DND-41 (cell line): ENCODE results near the gene U2SURP.
A peak's percentile ranks its signal among the peaks of the same experiment; 100 is the strongest.

ENCODE experiments used
- ATAC-seq: fragments of 200-7000 bp; cut with Tn5 transposase; 3 replicates; pipeline ENCODE4 v1.9.1; 2021; ENCODE audit warnings: low read depth; ENCODE audit not compliant: insufficient read depth
- DNase-seq: peaks from one replicate; pipeline ENCODE4 v3.0.0-alpha.2; 2020
- H2AFZ ChIP-seq: 2 replicates; pipeline ENCODE4 v1.6.0; 2012; ENCODE audit warnings: low read depth, low read length
- H3K27ac ChIP-seq: 2 replicates; pipeline ENCODE4 v1.5.1; 2012; ENCODE audit warnings: low read length, inconsistent platforms
- H3K27me3 ChIP-seq: fragments of 200-600 bp; sonication (generic); 2 replicates; pipeline ENCODE4 v1.6.0; 2012; ENCODE audit warnings: low read length, mild to moderate bottlenecking, inconsistent platforms; ENCODE audit not compliant: insufficient read depth, poor library complexity
- H3K36me3 ChIP-seq: 2 replicates; pipeline ENCODE4 v1.5.1; 2012; ENCODE audit warnings: low read length, inconsistent platforms; ENCODE audit not compliant: insufficient read depth
- H3K4me1 ChIP-seq: 2 replicates; pipeline ENCODE4 v1.5.1; 2012; ENCODE audit warnings: mild to moderate bottlenecking, low read length; ENCODE audit not compliant: insufficient read depth
- H3K4me2 ChIP-seq: 2 replicates; pipeline ENCODE4 v1.6.0; 2012; ENCODE audit warnings: mild to moderate bottlenecking, moderate library complexity, low read length, inconsistent platforms; ENCODE audit not compliant: insufficient read depth
- H3K4me3 ChIP-seq, 2 experiments: fragments of 200-600 bp in 1 of 2; shearing (Covaris generic) in 1 of 2; 2 replicates each; pipeline ENCODE4 v1.5.1; 2012 to 2016; ENCODE audit warnings: inconsistent platforms in 2 of 2, low read length in 2 of 2, mild to moderate bottlenecking in 2 of 2, low read depth in 1 of 2, moderate library complexity in 1 of 2
- H3K79me2 ChIP-seq: 2 replicates; pipeline ENCODE4 v1.6.0; 2012; ENCODE audit warnings: low read length, inconsistent platforms; ENCODE audit not compliant: insufficient read depth
- H3K9ac ChIP-seq: 2 replicates; pipeline ENCODE4 v1.6.0; 2012; ENCODE audit warnings: low read depth, mild to moderate bottlenecking, inconsistent platforms, low read length, moderate library complexity
- H3K9me3 ChIP-seq: 2 replicates; pipeline ENCODE4 v1.5.1; 2012; ENCODE audit warnings: low read length, moderate library complexity, mild to moderate bottlenecking, inconsistent platforms; ENCODE audit not compliant: insufficient read depth, severe bottlenecking
- H4K20me1 ChIP-seq: 2 replicates; pipeline ENCODE4 v1.6.0; 2012; ENCODE audit warnings: low read length; ENCODE audit not compliant: insufficient read depth
- CTCF ChIP-seq: IDR thresholded peaks from 2 replicates; pipeline ENCODE4 v1.5.1; 2012; ENCODE audit warnings: borderline replicate concordance, low read length, moderate library complexity, mild to moderate bottlenecking; ENCODE audit not compliant: poor library complexity, severe bottlenecking; ENCODE audit errors: extremely low read depth
- EZH2 ChIP-seq: IDR thresholded peaks from 3 replicates; pipeline ENCODE4 v1.6.1; 2012; ENCODE audit warnings: borderline replicate concordance, low read depth, mild to moderate bottlenecking, moderate library complexity, low read length, inconsistent platforms; ENCODE audit not compliant: severe bottlenecking

Gene U2SURP

DNA sequence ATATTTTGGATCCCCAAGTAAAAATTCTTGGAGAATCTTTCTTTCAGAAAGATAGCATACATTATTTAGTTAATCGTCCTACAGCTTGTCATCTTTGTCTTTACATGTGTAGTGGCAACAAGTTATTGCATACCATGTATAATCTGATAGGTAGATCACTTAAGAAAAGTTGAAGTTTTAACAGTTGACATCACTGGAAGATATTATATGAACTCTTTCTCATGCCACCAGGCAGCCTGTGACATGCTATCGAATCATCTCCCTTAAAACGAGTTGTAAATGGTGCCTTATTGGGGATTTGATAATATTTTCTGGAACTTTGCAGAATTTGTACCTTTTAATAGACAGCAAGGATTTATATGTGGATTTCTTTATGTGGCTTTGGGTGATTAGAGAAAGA lies 8.7 kb downstream of the U2SURP start:
- H3K9ac ChIP-seq, result no peak overlapping the region
- no peak overlapping the region for H3K4me3 ChIP-seq
- H3K27ac ChIP-seq, result no peak overlapping the region
- H4K20me1 ChIP-seq, result peaks cover 77% of the 10 kb centered on the region
- H3K4me1 ChIP-seq, result peaks cover 7% of the 10 kb centered on the region; the same call in 1 of the 2 replicates
- H3K27me3 ChIP-seq, result no peaks in the 10 kb centered on the region
- H3K4me2 ChIP-seq, result no peak overlapping the region
- H3K79me2 ChIP-seq, result peaks cover 100% of the 10 kb centered on the region
- peaks cover 33% of the 10 kb centered on the region for H3K36me3 ChIP-seq
- TF ChIP-seq EZH2, result no peak
- TF ChIP-seq CTCF, result no peak
- ATAC-seq (no peak), DNase-seq (no peak)
- no peak overlapping the region for H2AFZ ChIP-seq
- H3K9me3 ChIP-seq, result no peaks in the 10 kb centered on the region

GRCh38 chr3:143011705-143012104 lies 10.3 kb downstream of the U2SURP start:
- Histone ChIP-seq H3K9ac (no peak overlapping the region), H3K27ac (no peak overlapping the region), H3K27me3 (no peaks in the 10 kb centered on the region), H4K20me1 (peaks cover 64% of the 10 kb centered on the region), H3K4me3 (no peak overlapping the region), H3K4me2 (no peak overlapping the region), H3K36me3 (peaks cover 49% of the 10 kb centered on the region), H3K9me3 (no peaks in the 10 kb centered on the region), H3K79me2 (peaks cover 97% of the 10 kb centered on the region), H3K4me1 (no peaks in the 10 kb centered on the region; the same call in 1 of the 2 replicates), H2AFZ (no peak overlapping the region)
- ATAC-seq (no peak), DNase-seq (no peak)
- TF ChIP-seq EZH2 (no peak), CTCF (no peak)

DNA sequence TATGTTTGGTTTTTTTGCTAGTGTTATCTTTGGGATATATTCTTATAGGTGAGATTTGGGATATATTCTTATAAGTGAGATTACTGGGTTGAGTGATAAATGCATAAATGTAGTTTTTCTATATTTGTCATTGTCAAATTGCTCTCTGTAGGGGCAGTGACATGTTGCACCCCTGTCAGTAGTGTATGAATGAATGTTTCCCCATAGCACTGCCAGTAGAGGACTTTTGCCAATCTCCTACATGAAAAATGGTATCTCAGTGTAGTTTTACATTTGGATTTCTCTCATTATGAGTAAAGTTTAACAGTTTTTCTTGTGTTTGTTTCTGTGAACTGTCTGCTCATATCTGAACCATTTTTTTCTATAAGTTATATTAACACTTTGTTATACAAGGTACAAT lies 13.6 kb downstream of the U2SURP start:
- Histone ChIP-seq H3K79me2 (peaks cover 82% of the 10 kb centered on the region), H2AFZ (no peak overlapping the region), H3K27ac (no peak overlapping the region), H3K27me3 (no peaks in the 10 kb centered on the region), H3K4me3 (no peak overlapping the region), H3K4me1 (no peaks in the 10 kb centered on the region; the same call in 1 of the 2 replicates), H3K36me3 (peaks cover 81% of the 10 kb centered on the region), H3K9ac (no peak overlapping the region), H3K4me2 (no peak overlapping the region), H4K20me1 (peaks cover 38% of the 10 kb centered on the region), H3K9me3 (no peaks in the 10 kb centered on the region)
- ATAC-seq (no peak), DNase-seq (no peak)
- TF ChIP-seq CTCF (no peak), EZH2 (no peak)

DNA sequence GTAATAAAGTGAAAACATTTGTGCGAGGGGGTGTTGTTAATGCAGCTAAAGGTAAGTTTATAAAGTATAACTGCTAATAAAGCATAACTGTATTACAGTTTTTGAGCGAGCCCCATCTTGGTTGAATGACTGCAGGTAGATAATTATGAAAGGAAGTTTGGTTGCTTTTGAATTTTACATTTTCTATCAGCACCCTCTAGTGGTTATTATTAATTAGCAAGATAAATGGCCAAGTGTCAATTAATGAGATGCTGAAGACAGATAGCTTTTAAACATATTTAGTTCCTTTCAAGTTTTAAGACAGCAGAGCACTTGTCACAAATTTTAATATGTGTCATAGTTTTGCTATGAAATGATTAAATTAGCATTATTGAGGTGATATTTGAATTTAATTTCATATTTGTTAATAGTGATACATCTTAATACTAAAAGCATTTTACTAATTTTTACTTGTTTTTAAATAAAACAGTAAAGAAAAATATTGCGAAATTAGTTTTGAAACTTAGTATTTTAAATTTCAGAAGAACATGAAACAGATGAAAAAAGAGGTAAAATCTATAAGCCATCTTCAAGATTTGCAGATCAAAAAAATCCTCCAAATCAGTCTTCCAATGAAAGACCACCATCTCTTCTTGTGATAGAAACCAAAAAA lies 15.1 kb downstream of the U2SURP start:
- H3K36me3 ChIP-seq, result peaks cover 91% of the 10 kb centered on the region
- ATAC-seq, result no peak

More for the DNA sequence above, 15.1 kb downstream of the U2SURP start:
- H3K9ac ChIP-seq, result no peak overlapping the region
- H3K4me3 ChIP-seq, result no peak overlapping the region
- H3K4me2 ChIP-seq, result no peak overlapping the region
- H3K9me3 ChIP-seq, result no peaks in the 10 kb centered on the region
- peaks cover 24% of the 10 kb centered on the region; the same call in 1 of the 2 replicates for H4K20me1 ChIP-seq
- no peak overlapping the region for H2AFZ ChIP-seq
- H3K27me3 ChIP-seq, result no peaks in the 10 kb centered on the region
- no peaks in the 10 kb centered on the region for H3K4me1 ChIP-seq
- H3K79me2 ChIP-seq, result peaks cover 67% of the 10 kb centered on the region
- DNase-seq, result no peak
- TF ChIP-seq CTCF (peak; percentile 62), EZH2 (no peak)
- no peak overlapping the region for H3K27ac ChIP-seq
